Glutamatergic neuron (in vitro differentiated cells): Measurements from ENCODE around the gene PGBD4. TPM values are rescaled to one million over a fixed set of nuclear protein-coding genes. Genes with fewer than 3 reads are reported as not detected.

Source experiments
- DNase-seq: peaks from one replicate; pipeline ENCODE4 v3.0.0; 2022
- H3K27ac Mint-ChIP-seq: one replicate; pipeline ENCODE4 v1.8.0; 2020; ENCODE audit warnings: mild to moderate bottlenecking, mixed read lengths, inconsistent platforms; ENCODE audit not compliant: unreplicated experiment
- H3K27me3 Mint-ChIP-seq: one replicate; pipeline ENCODE4 v1.8.0; 2020; ENCODE audit warnings: mild to moderate bottlenecking, moderate library complexity, mixed read lengths, inconsistent platforms; ENCODE audit not compliant: unreplicated experiment
- H3K36me3 Mint-ChIP-seq: one replicate; pipeline ENCODE4 v1.8.0; 2020; ENCODE audit warnings: mild to moderate bottlenecking, mixed read lengths, inconsistent platforms; ENCODE audit not compliant: unreplicated experiment
- H3K4me1 Mint-ChIP-seq: one replicate; pipeline ENCODE4 v1.8.0; 2020; ENCODE audit warnings: mild to moderate bottlenecking, low read depth, mixed read lengths, inconsistent platforms; ENCODE audit not compliant: unreplicated experiment
- H3K4me3 Mint-ChIP-seq: one replicate; pipeline ENCODE4 v1.8.0; 2020; ENCODE audit warnings: mild to moderate bottlenecking, mixed read lengths, inconsistent platforms; ENCODE audit not compliant: unreplicated experiment
- H3K9me3 Mint-ChIP-seq: one replicate; pipeline ENCODE4 v1.8.0; 2020; ENCODE audit warnings: mild to moderate bottlenecking, moderate library complexity, mixed read lengths, inconsistent platforms; ENCODE audit not compliant: unreplicated experiment
- CTCF ChIP-seq: fragments of 200-600 bp; sonication (generic); IDR thresholded peaks from one replicate; pipeline ENCODE4 v1.5.0; 2021; ENCODE audit not compliant: partially characterized antibody, unreplicated experiment
- total RNA-seq: library from RNA; stranded (reverse); fragmentation: NEBNext Ultra II Directional; extraction: Animal tissue kit (Norgen Biotek cat#: 25700); gene quantifications from one replicate; pipeline ENCODE4 v1.2.1, GENCODE V29; 2021; ENCODE audit not compliant: unreplicated experiment

The PGBD4 gene
- total RNA-seq, 1 donor from 2014 or later, result 1.7 TPM

DNA sequence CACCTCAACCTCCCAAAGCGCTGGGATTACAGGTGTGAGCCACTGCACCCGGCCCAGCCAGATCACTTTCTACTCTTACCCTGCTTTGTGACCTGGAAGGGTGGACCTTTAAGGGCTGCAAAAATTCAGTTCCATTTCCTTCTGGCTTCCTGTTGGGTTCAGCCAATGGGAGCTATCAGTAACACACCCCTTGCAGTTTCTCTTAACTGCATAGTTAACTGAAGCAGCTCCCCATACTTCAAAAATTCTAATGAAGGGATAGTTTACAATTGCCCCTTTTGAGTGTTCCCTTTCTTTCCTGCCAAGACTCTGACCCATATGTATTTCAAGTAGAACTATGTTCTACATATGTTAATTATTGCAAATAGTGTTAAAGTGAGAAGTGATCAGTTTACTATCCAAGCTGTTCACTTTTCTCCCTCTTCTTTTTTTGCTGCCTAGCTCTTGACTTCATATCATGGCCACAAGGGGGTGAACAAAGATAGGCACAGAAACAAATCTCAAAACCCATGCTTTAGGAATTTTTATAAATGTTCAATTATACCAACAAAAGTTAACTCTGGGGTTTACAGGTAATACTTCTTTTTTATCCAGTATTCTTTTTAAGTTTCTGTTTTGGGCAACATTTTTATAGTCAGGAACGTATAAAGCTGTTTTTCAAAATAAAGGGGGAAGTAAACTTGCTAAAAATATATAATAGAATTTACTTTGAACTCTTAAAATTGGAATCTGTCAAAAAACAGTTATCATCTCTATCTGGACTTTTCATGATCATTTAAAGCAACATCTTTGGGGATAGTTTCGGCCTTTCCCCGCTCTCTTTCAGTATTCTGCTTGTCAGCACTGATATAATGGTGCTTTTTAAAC lies 8.1 kb downstream of the PGBD4 start:
- no peaks in the 10 kb centered on the region for H3K36me3 Mint-ChIP-seq
- H3K4me3 Mint-ChIP-seq, result no peak overlapping the region
- no peak for DNase-seq
- H3K27me3 Mint-ChIP-seq, result peaks cover 1% of the 10 kb centered on the region
- H3K4me1 Mint-ChIP-seq, result no peaks in the 10 kb centered on the region
- peak; percentile 68 for TF ChIP-seq CTCF
- no peaks in the 10 kb centered on the region for H3K9me3 Mint-ChIP-seq
- no peak overlapping the region for H3K27ac Mint-ChIP-seq

DNA sequence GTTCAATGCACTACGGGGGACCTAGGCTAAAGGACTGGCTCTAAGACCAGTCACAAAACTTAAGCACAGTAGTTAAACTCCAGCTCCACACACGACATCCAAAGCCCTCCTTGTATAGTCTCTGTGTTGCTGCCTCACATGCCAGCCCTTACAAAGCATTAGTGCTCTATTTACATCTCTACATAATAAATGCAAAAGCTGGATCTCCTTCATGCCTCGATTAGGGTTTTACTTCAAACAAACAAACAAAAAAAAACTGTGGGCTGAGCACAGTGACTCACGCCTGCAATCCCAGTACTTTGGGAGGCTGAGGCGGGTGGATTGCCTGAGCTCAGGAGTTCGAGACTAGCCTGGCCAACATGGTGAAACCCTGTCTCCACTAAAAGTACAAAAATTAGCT lies 9.6 kb downstream of the PGBD4 start:
- Mint-ChIP-seq H3K4me3 (no peak overlapping the region), H3K27me3 (peaks cover 1% of the 10 kb centered on the region)

GRCh38 chr15:34114215-34114614 lies 12.3 kb downstream of the PGBD4 start:
- Mint-ChIP-seq H3K4me1 (no peaks in the 10 kb centered on the region), H3K36me3 (no peaks in the 10 kb centered on the region), H3K9me3 (no peaks in the 10 kb centered on the region), H3K4me3 (no peak overlapping the region), H3K27me3 (peaks cover 1% of the 10 kb centered on the region), H3K27ac (no peak overlapping the region)
- no peak for TF ChIP-seq CTCF
- no peak for DNase-seq

More for the DNA sequence above, 9.6 kb downstream of the PGBD4 start:
- H3K27ac Mint-ChIP-seq, result no peak overlapping the region
- no peak for TF ChIP-seq CTCF
- no peaks in the 10 kb centered on the region for H3K9me3 Mint-ChIP-seq
- DNase-seq, result no peak
- H3K4me1 Mint-ChIP-seq, result no peaks in the 10 kb centered on the region
- H3K36me3 Mint-ChIP-seq, result no peaks in the 10 kb centered on the region

DNA sequence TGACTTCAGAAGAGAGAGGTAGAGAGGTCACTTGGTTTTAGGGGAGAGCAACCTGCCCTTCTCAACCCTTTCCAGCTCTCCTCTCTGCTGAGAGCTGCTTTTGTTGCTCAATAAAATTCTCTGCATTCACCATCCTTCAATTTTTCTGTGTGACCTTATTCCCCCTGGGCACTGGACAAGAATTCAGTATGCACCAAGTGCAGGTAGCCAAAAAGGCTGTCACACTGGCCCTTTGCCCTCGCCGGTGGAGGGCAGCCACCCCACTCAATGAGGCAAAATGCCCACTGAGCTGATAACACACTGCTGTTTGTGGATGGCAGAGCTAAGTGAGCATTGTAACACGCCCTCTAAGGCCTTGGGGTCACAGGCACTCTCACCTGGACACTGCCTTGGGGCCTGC lies 12.9 kb downstream of the PGBD4 start:
- no peak for DNase-seq
- Mint-ChIP-seq H3K9me3 (no peaks in the 10 kb centered on the region), H3K27ac (no peak overlapping the region), H3K4me3 (no peak overlapping the region), H3K36me3 (no peaks in the 10 kb centered on the region), H3K27me3 (peaks cover 1% of the 10 kb centered on the region), H3K4me1 (no peaks in the 10 kb centered on the region)
- no peak for TF ChIP-seq CTCF

GRCh38 chr15:34116620-34117019 lies 14.7 kb downstream of the PGBD4 start:
- Mint-ChIP-seq H3K27ac (no peak overlapping the region), H3K4me3 (no peak overlapping the region), H3K36me3 (no peaks in the 10 kb centered on the region), H3K27me3 (peaks cover 1% of the 10 kb centered on the region), H3K9me3 (no peaks in the 10 kb centered on the region), H3K4me1 (no peaks in the 10 kb centered on the region)
- no peak for DNase-seq
- no peak for TF ChIP-seq CTCF
